Neural progenitor cell (in vitro differentiated cells): ENCODE measurements around the gene PCNX3. TPM values are rescaled to one million over a fixed set of nuclear protein-coding genes. Genes with fewer than 3 reads are reported as not detected.
A peak's percentile ranks its signal among the peaks of the same experiment; 100 is the strongest.

Source experiments
- DNase-seq: peaks from one replicate; pipeline ENCODE4 v3.0.0-alpha.2; 2016; ENCODE audit warnings: low spot score
- H2AFZ ChIP-seq: fragments of 200-600 bp; sonication (generic); replicated peaks from 2 replicates; pipeline ENCODE4 v1.6.1; 2016; ENCODE audit warnings: antibody characterized with exemption
- H3F3A ChIP-seq: fragments of 200-600 bp; sonication (generic); 2 replicates; pipeline ENCODE4 v1.6.1; 2016; ENCODE audit warnings: antibody characterized with exemption, low read depth
- H3K27ac ChIP-seq: fragments of 200-600 bp; sonication (generic); 2 replicates; pipeline ENCODE4 v1.5.1; 2016; ENCODE audit warnings: mild to moderate bottlenecking
- H3K27me3 ChIP-seq: fragments of 200-600 bp; sonication (generic); 2 replicates; pipeline ENCODE4 v1.6.1; 2016; ENCODE audit warnings: mild to moderate bottlenecking, moderate library complexity
- H3K36me3 ChIP-seq: fragments of 200-600 bp; sonication (generic); 2 replicates; pipeline ENCODE4 v1.5.1; 2016
- H3K4me1 ChIP-seq: fragments of 200-600 bp; sonication (generic); 2 replicates; pipeline ENCODE4 v1.6.1; 2016; ENCODE audit warnings: mixed run types
- H3K4me2 ChIP-seq: fragments of 200-600 bp; sonication (generic); 2 replicates; pipeline ENCODE4 v1.6.1; 2016
- H3K4me3 ChIP-seq: fragments of 200-600 bp; sonication (generic); 2 replicates; pipeline ENCODE4 v1.5.1; 2016
- H3K79me2 ChIP-seq: fragments of 200-600 bp; sonication (generic); 2 replicates; pipeline ENCODE4 v1.6.1; 2016; ENCODE audit warnings: low read depth
- H3K9ac ChIP-seq: fragments of 200-600 bp; sonication (generic); 2 replicates; pipeline ENCODE4 v1.6.1; 2016
- H3K9me3 ChIP-seq: fragments of 200-600 bp; sonication (generic); 2 replicates; pipeline ENCODE4 v1.5.1; 2016; ENCODE audit warnings: low read depth
- H4K20me1 ChIP-seq: fragments of 200-600 bp; sonication (generic); 2 replicates; pipeline ENCODE4 v1.6.1; 2016; ENCODE audit warnings: low read depth
- H3K27ac Mint-ChIP-seq: 3 replicates; pipeline ENCODE4 v1.8.0; 2021; ENCODE audit warnings: mixed read lengths
- H3K27me3 Mint-ChIP-seq: 2 replicates; pipeline ENCODE4 v1.8.0; 2022; ENCODE audit warnings: low read depth, mild to moderate bottlenecking, inconsistent platforms, moderate library complexity, mixed read lengths; ENCODE audit not compliant: insufficient read depth
- H3K36me3 Mint-ChIP-seq: 3 replicates; pipeline ENCODE4 v1.8.0; 2021; ENCODE audit warnings: mixed read lengths
- H3K4me1 Mint-ChIP-seq: 3 replicates; pipeline ENCODE4 v1.8.0; 2021; ENCODE audit warnings: mixed read lengths
- H3K4me3 Mint-ChIP-seq: 3 replicates; pipeline ENCODE4 v1.8.0; 2021; ENCODE audit warnings: mild to moderate bottlenecking, moderate library complexity, mixed read lengths
- H3K9me3 Mint-ChIP-seq: 3 replicates; pipeline ENCODE4 v1.8.0; 2020; ENCODE audit warnings: mixed read lengths
- CTCF ChIP-seq: fragments of 200-600 bp; sonication (generic); IDR thresholded peaks from 2 replicates; pipeline ENCODE4 v1.5.1; 2017; ENCODE audit warnings: antibody characterized with exemption, mild to moderate bottlenecking
- EZH2 ChIP-seq: fragments of 200-600 bp; sonication (generic); IDR thresholded peaks from 2 replicates; pipeline ENCODE4 v1.6.1; 2017; ENCODE audit warnings: antibody characterized with exemption, mild to moderate bottlenecking, moderate library complexity
- EZH2phosphoT487 ChIP-seq: fragments of 200-600 bp; sonication (generic); IDR thresholded peaks from 2 replicates; pipeline ENCODE4 v1.6.1; 2017; ENCODE audit warnings: antibody characterized with exemption
- total RNA-seq: library from RNA; depleted of rRNA; stranded (reverse); fragments of >200 nt; gene quantifications from 2 replicates; pipeline ENCODE4 v1.2.3, GENCODE V29; 2015; ENCODE audit warnings: low replicate concordance

PCNX3 gene
- total RNA-seq, 1 donor from 2014 or later = 6.6 TPM

GRCh38 chr11:65661599-65662246, 46.1 kb downstream of the PCNX3 start:
- Mint-ChIP-seq H3K27ac (no peak overlapping the region), H3K4me1 (peaks cover 9% of the 10 kb centered on the region), H3K36me3 (peaks cover 26% of the 10 kb centered on the region), H3K9me3 (no peaks in the 10 kb centered on the region), H3K4me3 (peak overlapping the region; percentile 90), H3K27me3 (peaks cover 5% of the 10 kb centered on the region)
- Histone ChIP-seq H3K79me2 (peaks cover 17% of the 10 kb centered on the region), H3K4me2 (peak overlapping the region; percentile 86), H3K27me3 (no peaks in the 10 kb centered on the region), H3K27ac (no peak overlapping the region), H3K9ac (peak overlapping the region; percentile 64), H2AFZ (no peak overlapping the region), H3F3A (peaks cover 21% of the 10 kb centered on the region), H3K4me3 (peak overlapping the region; percentile 79), H4K20me1 (peaks cover 6% of the 10 kb centered on the region), H3K4me1 (peaks cover 11% of the 10 kb centered on the region), H3K36me3 (no peaks in the 10 kb centered on the region), H3K9me3 (no peaks in the 10 kb centered on the region)
- DNase-seq = no peak
- no peak for TF ChIP-seq EZH2phosphoT487
- no peak for TF ChIP-seq EZH2
- TF ChIP-seq CTCF = no peak

- no peaks in the 10 kb centered on the region for H3K27me3 ChIP-seq
- peaks cover 17% of the 10 kb centered on the region for H3K79me2 ChIP-seq
- peak overlapping the region; percentile 79 for H3K4me3 ChIP-seq
- peaks cover 11% of the 10 kb centered on the region for H3K4me1 ChIP-seq
- H3K36me3 Mint-ChIP-seq = peaks cover 21% of the 10 kb centered on the region
- no peaks in the 10 kb centered on the region for H3K9me3 ChIP-seq
- no peaks in the 10 kb centered on the region for H3K36me3 ChIP-seq
- no peak for DNase-seq
- TF ChIP-seq EZH2 (no peak), CTCF (no peak), EZH2phosphoT487 (no peak)
- H3K9me3 Mint-ChIP-seq = no peaks in the 10 kb centered on the region
- H3K9ac ChIP-seq = peak overlapping the region; percentile 64
- no peak overlapping the region for H3K27ac Mint-ChIP-seq
- H4K20me1 ChIP-seq = peaks cover 6% of the 10 kb centered on the region
- H2AFZ ChIP-seq = no peak overlapping the region
- peaks cover 9% of the 10 kb centered on the region for H3K4me1 Mint-ChIP-seq
- peak overlapping the region; percentile 90 for H3K4me3 Mint-ChIP-seq
- H3K4me2 ChIP-seq = peak overlapping the region; percentile 86
- peaks cover 21% of the 10 kb centered on the region for H3F3A ChIP-seq
- no peak overlapping the region for H3K27ac ChIP-seq
- H3K27me3 Mint-ChIP-seq = peaks cover 5% of the 10 kb centered on the region
These were observed 46.7 kb downstream of the PCNX3 start for GRCh38 chr11:65662247-65662798.

GRCh38 chr11:65662799-65663638, 47.4 kb downstream of the PCNX3 start, which contains the start of gene RELA:
TSS of gene RELA (minus strand) at chr11:65662916. CDS start at chr11:65662832, 84 bp downstream.
- Histone ChIP-seq H3K4me3 (peak within 1 kb of the TSS; percentile 79), H3K9ac (peak within 1 kb of the TSS; percentile 64), H3K27me3 (no peaks in the 10 kb centered on the region), H3K9me3 (no peaks in the 10 kb centered on the region), H3K79me2 (peaks cover 17% of the 10 kb centered on the region), H3K4me1 (peaks cover 11% of the 10 kb centered on the region), H3F3A (peaks cover 21% of the 10 kb centered on the region), H3K4me2 (peak within 1 kb of the TSS; percentile 86), H3K36me3 (no peaks in the 10 kb centered on the region), H3K27ac (peak within 1 kb of the TSS; percentile 81), H4K20me1 (peaks cover 6% of the 10 kb centered on the region), H2AFZ (peak within 1 kb of the TSS; percentile 71)
- DNase-seq = peak; percentile 97
- H3K4me1 Mint-ChIP-seq = peaks cover 9% of the 10 kb centered on the region
- peak within 1 kb of the TSS; percentile 60 for H3K27ac Mint-ChIP-seq
- peaks cover 15% of the 10 kb centered on the region for H3K36me3 Mint-ChIP-seq
- H3K9me3 Mint-ChIP-seq = no peaks in the 10 kb centered on the region
- peaks cover 5% of the 10 kb centered on the region for H3K27me3 Mint-ChIP-seq
- TF ChIP-seq CTCF = no peak
- TF ChIP-seq EZH2 = peak; percentile 39
- H3K4me3 Mint-ChIP-seq = peak within 1 kb of the TSS; percentile 90
